ENCODE results near the gene NPHP4. TPM values are rescaled to one million over a fixed set of nuclear protein-coding genes. Genes with fewer than 3 reads are reported as not detected.

Gene NPHP4
- total and polyA plus RNA-seq, 4 donors, result 1.7 to 5.6 (median 3.5) TPM

GRCh38 chr1:5947978-5948680, 44.1 kb downstream of the NPHP4 start:
- H3K4me3 ChIP-seq (ENCODE audit: low read depth in 1 of 3, low read length in 3 of 3), result no peak overlapping the region
- no peaks in the 10 kb centered on the region for H3K36me3 ChIP-seq (ENCODE audit: control insufficient read depth in 4 of 4, insufficient read depth in 3 of 4, low read depth in 1 of 4, low read length in 3 of 4)
- TF ChIP-seq TAF1 (conservative IDR thresholded peaks at IDR 0.05), result no peak
- no peak for TF ChIP-seq JUND (IDR thresholded peaks at IDR 0.05)
- TF ChIP-seq HNF4G (IDR thresholded peaks at IDR 0.05), result no peak
- no peak for TF ChIP-seq HNF4A (conservative IDR thresholded peaks at IDR 0.05)
- no peak for TF ChIP-seq CTCF (IDR thresholded peaks at IDR 0.05; ENCODE audit: low read depth, low read length, missing input control)
- no peak for TF ChIP-seq FOXA1 (IDR thresholded peaks at IDR 0.05)
- no peak for TF ChIP-seq FOXA2 (IDR thresholded peaks at IDR 0.05)
- TF ChIP-seq MAX (IDR thresholded peaks at IDR 0.05), result no peak
- no peak for TF ChIP-seq SP1 (IDR thresholded peaks at IDR 0.05)
- no peak for TF ChIP-seq GABPA (IDR thresholded peaks at IDR 0.05 in 1 of 2, conservative IDR thresholded peaks at IDR 0.05 in 1 of 2)
- TF ChIP-seq ATF3 (IDR thresholded peaks at IDR 0.05), result no peak
- no peak for TF ChIP-seq ZBTB33 (IDR thresholded peaks at IDR 0.05)
- TF ChIP-seq NR2F2 (IDR thresholded peaks at IDR 0.05), result no peak
- TF ChIP-seq RAD21 (IDR thresholded peaks at IDR 0.05), result no peak
- TF ChIP-seq RXRA (IDR thresholded peaks at IDR 0.05), result no peak
- no peak for TF ChIP-seq REST (IDR thresholded peaks at IDR 0.05)
- TF ChIP-seq YY1 (IDR thresholded peaks at IDR 0.05), result no peak
- H3K27me3 ChIP-seq (ENCODE audit: control insufficient read depth in 4 of 4, insufficient read depth in 4 of 4, low read length in 3 of 4), result no peaks in the 10 kb centered on the region
- WGBS, result 93% methylated on average over 20 of the region's 20 CpGs
- peaks cover 0 to 10% (median 8%) of the 10 kb centered on the region in 4 donors for H3K4me1 ChIP-seq (ENCODE audit: control insufficient read depth in 4 of 4, insufficient read depth in 4 of 4, low read length in 3 of 4)
- no peaks in the 10 kb centered on the region for H3K9me3 ChIP-seq (ENCODE audit: control insufficient read depth in 4 of 4, low read length in 3 of 4)
- H3K9ac ChIP-seq (ENCODE audit: low read depth in 1 of 2, low read length in 2 of 2), result no peak overlapping the region
- DNase-seq (ENCODE audit: low spot score), result no peak
- no peak overlapping the region for H3K27ac ChIP-seq (ENCODE audit: low read depth in 1 of 2, low read length in 2 of 2)

Measured in liver (tissue), 9 donors.